Kidney (tissue), 14 donors: ENCODE results near the gene CCDC34. TPM values are rescaled to one million over a fixed set of nuclear protein-coding genes. Genes with fewer than 3 reads are reported as not detected.

Experiments
- DNase-seq, 5 donors: peaks; one replicate each; pipeline ENCODE4 v3.0.0-alpha.2; 2013 to 2020
- FAIRE-seq: peaks from 2 replicates; lab custom pipeline; 2012; peaks lifted over from hg19 to GRCh38; lab: Jason Lieb, UNC
- H3K27ac ChIP-seq, 2 donors: one replicate each; pipeline ENCODE4 v1.7.0; 2013; ENCODE audit warnings: low read depth in 2 of 2, low read length in 2 of 2, inconsistent platforms in 1 of 2
- H3K27me3 ChIP-seq: one replicate; pipeline ENCODE4 v1.7.1; 2013; ENCODE audit warnings: low read length, inconsistent platforms; ENCODE audit not compliant: control insufficient read depth, insufficient read depth
- H3K36me3 ChIP-seq, 3 donors: one replicate each; pipeline versions ENCODE4 v1.7.0 to v1.7.1; 2013; ENCODE audit warnings: low read length in 3 of 3, control low read depth in 1 of 3, inconsistent platforms in 1 of 3; ENCODE audit not compliant: insufficient read depth in 3 of 3, control insufficient read depth in 2 of 3
- H3K4me1 ChIP-seq, 3 donors: one replicate each; pipeline versions ENCODE4 v1.7.0 to v1.7.1; 2013; ENCODE audit warnings: low read length in 3 of 3, inconsistent platforms in 1 of 3, low read depth in 1 of 3; ENCODE audit not compliant: control insufficient read depth in 2 of 3, insufficient read depth in 2 of 3
- H3K4me3 ChIP-seq, 3 donors: one replicate each; pipeline versions ENCODE4 v1.7.0 to v1.8.1; 2013; ENCODE audit warnings: low read length in 3 of 3, control low read depth in 1 of 3, inconsistent platforms in 1 of 3
- H3K9ac ChIP-seq, 3 donors: one replicate each; pipeline versions ENCODE4 v1.7.0 to v1.7.1; 2013; ENCODE audit warnings: low read length in 3 of 3, control low read depth in 1 of 3, inconsistent platforms in 1 of 3
- H3K9me3 ChIP-seq, 3 donors: one replicate each; pipeline versions ENCODE4 v1.7.0 to v1.7.1; 2013; ENCODE audit warnings: low read length in 3 of 3, control low read depth in 1 of 3, inconsistent platforms in 1 of 3; ENCODE audit not compliant: control insufficient read depth in 2 of 3, insufficient read depth in 1 of 3
- CTCF ChIP-seq: IDR thresholded peaks from 3 replicates; pipeline ENCODE4 v1.5.1; 2012; ENCODE audit warnings: mild to moderate bottlenecking, moderate library complexity, borderline replicate concordance; ENCODE audit not compliant: insufficient read depth; ENCODE audit errors: extremely low read depth
- intact Hi-C: fragments of 100-400 bp; cut with DNase I; formaldehyde crosslinking; loops from one replicate; pipeline ENCODE4 v1.11.1; 2022
- polyA plus RNA-seq: library from polyadenylated mRNA; stranded (reverse); fragments of 350-450 nt; fragmentation: Illumina TruSeq; extraction: RNeasy Lipid Tissue Mini Kit (QIAGEN cat#74804); gene quantifications from one replicate; pipeline ENCODE4 v1.2.3, GENCODE V29; 2014; ENCODE audit warnings: low read depth, low replicate concordance; ENCODE audit not compliant: insufficient read depth
- total RNA-seq: library from RNA; stranded (reverse); fragmentation: NEBNext Ultra II Directional; extraction: Animal tissue kit (Norgen Biotek cat#: 25700); gene quantifications from one replicate; pipeline ENCODE4 v1.2.1, GENCODE V29; 2021
- donor health status: control.
- donor health status: control.
- donor health status: control.
- donor health status: control.
- donor health status: control.
- donor health status: DM: yes; HTN: yes; CAD: no.
- donor health status: Normal renal cell carcinoma (clear cell type).

The CCDC34 gene
- total and polyA plus RNA-seq, 2 donors from 2014 or later = 5.4 to 6.0 TPM

GRCh38 chr11:27319072-27319471, 43.9 kb downstream of the CCDC34 start:
- no peak overlapping the region for H3K27ac ChIP-seq

GRCh38 chr11:27317751-27318150, 45.3 kb downstream of the CCDC34 start:
- Histone ChIP-seq H3K27ac (no peak overlapping the region), H3K9ac (no peak overlapping the region), H3K36me3 (no peaks in the 10 kb centered on the region), H3K9me3 (no peaks in the 10 kb centered on the region), H3K4me3 (no peak overlapping the region), H3K4me1 (no peaks in the 10 kb centered on the region), H3K27me3 (no peaks in the 10 kb centered on the region)
- TF ChIP-seq CTCF = no peak
- intact Hi-C loops = no loop called here
- DNase-seq (no peak), FAIRE-seq (no peak)

More at GRCh38 chr11:27319072-27319471, 43.9 kb downstream of the CCDC34 start:
- Histone ChIP-seq H3K27me3 (no peaks in the 10 kb centered on the region), H3K9me3 (no peaks in the 10 kb centered on the region), H3K36me3 (no peaks in the 10 kb centered on the region), H3K4me1 (no peaks in the 10 kb centered on the region), H3K4me3 (no peak overlapping the region), H3K9ac (no peak overlapping the region)
- FAIRE-seq (no peak), DNase-seq (no peak)
- intact Hi-C loops = no loop called here
- no peak for TF ChIP-seq CTCF

- TF ChIP-seq CTCF = no peak
- H3K27me3 ChIP-seq = no peaks in the 10 kb centered on the region
- H3K4me1 ChIP-seq = peaks cover 0 to 2% (median 0%) of the 10 kb centered on the region in 3 donors
- no peak overlapping the region for H3K4me3 ChIP-seq
- intact Hi-C loops = no loop called here
- no peak overlapping the region for H3K9ac ChIP-seq
- H3K36me3 ChIP-seq = no peaks in the 10 kb centered on the region
- no peak for FAIRE-seq
- H3K9me3 ChIP-seq = no peaks in the 10 kb centered on the region
- DNase-seq = no peak
- H3K27ac ChIP-seq = no peak overlapping the region
Observed at GRCh38 chr11:27315836-27316235, 47.2 kb downstream of the CCDC34 start.
